OCI-LY7 (cell line): ENCODE data around the gene PNKP. TPM values are rescaled to one million over a fixed set of nuclear protein-coding genes. Genes with fewer than 3 reads are reported as not detected.

Source experiments
- BruUV-seq: library from RNA; stranded (reverse); fragments of 400-500 nt; replicated peaks from 2 replicates; lab custom pipeline; 2021; lab: Mats Ljungman, UMichigan
- CTCF ChIA-PET: fragments of 300-600 bp; sonication (Branson Sonifier 250); formaldehyde crosslinking; loops from one replicate; lab custom pipeline; 2022; ENCODE audit warnings: antibody characterized with exemption; ENCODE audit not compliant: unreplicated experiment; lab: Charles Lee
- POLR2A ChIA-PET: fragments of 300-600 bp; sonication (Branson Sonifier 250); formaldehyde crosslinking; loops from one replicate; lab custom pipeline; 2022; ENCODE audit warnings: antibody characterized with exemption; lab: Charles Lee
- DNase-seq: peaks from one replicate; pipeline ENCODE4 v3.0.0-alpha.2; 2015; ENCODE audit warnings: low spot score
- H2AFZ ChIP-seq: fragments of 200-600 bp; sonication (generic), shearing (Covaris generic); 2 replicates; pipeline ENCODE4 v1.6.1; 2014; ENCODE audit warnings: mild to moderate bottlenecking, antibody characterized with exemption, low read length, moderate library complexity
- H3K27ac ChIP-seq: fragments of 200-600 bp; sonication (generic); 2 replicates; pipeline ENCODE4 v1.5.1; 2014; ENCODE audit warnings: mixed run types, low read depth, mild to moderate bottlenecking, moderate library complexity, low read length, inconsistent platforms; ENCODE audit not compliant: poor library complexity, severe bottlenecking
- H3K36me3 ChIP-seq: fragments of 200-600 bp; sonication (generic); 2 replicates; pipeline ENCODE4 v1.6.1; 2014; ENCODE audit warnings: mild to moderate bottlenecking, antibody characterized with exemption, low read length, moderate library complexity, mixed read lengths; ENCODE audit not compliant: insufficient read depth
- H3K4me1 ChIP-seq: fragments of 200-600 bp; sonication (generic); 2 replicates; pipeline ENCODE4 v1.5.1; 2014; ENCODE audit warnings: mild to moderate bottlenecking, low read length; ENCODE audit not compliant: insufficient read depth, poor library complexity, severe bottlenecking
- H3K4me2 ChIP-seq: fragments of 200-600 bp; sonication (generic); 2 replicates; pipeline ENCODE4 v1.6.1; 2014; ENCODE audit warnings: mild to moderate bottlenecking, low read length
- H3K4me3 ChIP-seq: fragments of 200-600 bp; sonication (generic); 2 replicates; pipeline ENCODE4 v1.5.1; 2014; ENCODE audit warnings: mild to moderate bottlenecking, low read depth, low read length; ENCODE audit not compliant: poor library complexity, severe bottlenecking
- H3K79me2 ChIP-seq: fragments of 200-600 bp; sonication (generic); 2 replicates; pipeline ENCODE4 v1.6.1; 2016; ENCODE audit warnings: low read depth, mild to moderate bottlenecking, low read length, moderate library complexity, mixed read lengths; ENCODE audit not compliant: insufficient read depth
- H3K9me2 ChIP-seq: fragments of 200-600 bp; sonication (generic); 2 replicates; pipeline ENCODE4 v1.6.1; 2016; ENCODE audit warnings: mild to moderate bottlenecking, low read length, mixed read lengths; ENCODE audit not compliant: insufficient read depth
- H3K9me3 ChIP-seq: fragments of 200-600 bp; sonication (generic); 2 replicates; pipeline ENCODE4 v1.6.1; 2014; ENCODE audit warnings: mild to moderate bottlenecking, mixed run types, low read length, mixed read lengths
- H4K20me1 ChIP-seq: fragments of 200-600 bp; sonication (generic); 2 replicates; pipeline ENCODE4 v1.6.1; 2014; ENCODE audit warnings: mild to moderate bottlenecking, antibody characterized with exemption, low read length, moderate library complexity, mixed read lengths; ENCODE audit not compliant: insufficient read depth
- EZH2phosphoT487 ChIP-seq: fragments of 200-600 bp; sonication (generic); IDR thresholded peaks from 2 replicates; pipeline ENCODE4 v1.6.1; 2018; ENCODE audit warnings: low read depth, borderline replicate concordance, mild to moderate bottlenecking, mixed run types, antibody characterized with exemption, low read length, moderate library complexity, mixed read lengths
- intact Hi-C: fragments of 100-400 bp; cut with micrococcal nuclease; formaldehyde crosslinking; loops from one replicate; pipeline ENCODE4 v1.10.0; 2022; ENCODE audit not compliant: unreplicated experiment
- total RNA-seq, 2 experiments: library from RNA; depleted of rRNA in 1 of 2; stranded (reverse); fragments of >200 nt in 1 of 2; shearing (Covaris generic) in 1 of 2; gene quantifications; 2 replicates each; pipeline ENCODE4 v1.2.3, GENCODE V29; 2014 to 2022
- TF ChIP-seq, protein P1 (sequence below): fragments of 200-600 bp; sonication (generic); conservative IDR thresholded peaks from 2 replicates; pipeline ENCODE4 v1.5.1; 2014; ENCODE audit warnings: mild to moderate bottlenecking, antibody characterized with exemption, low read length, moderate library complexity, mixed read lengths

Gene PNKP
- total RNA-seq, 2 experiments from 2014 or later = 90.9 to 118 TPM

- Histone ChIP-seq H3K9me3 (no peaks in the 10 kb centered on the region), H4K20me1 (no peaks in the 10 kb centered on the region), H3K27ac (peak within 1 kb of the TSS; percentile 61), H3K79me2 (no peaks in the 10 kb centered on the region; the same call in 1 of the 2 replicates), H3K4me1 (peaks cover 49% of the 10 kb centered on the region), H3K4me3 (peak within 1 kb of the TSS; percentile 69), H3K36me3 (peaks cover under 1% of the 10 kb centered on the region; the same call in 1 of the 2 replicates), H3K4me2 (peak within 1 kb of the TSS; percentile 85), H2AFZ (peak within 1 kb of the TSS; percentile 76), H3K9me2 (no peaks in the 10 kb centered on the region)
- no TSS peak for BruUV-seq
- ChIA-PET POLR2A (interaction anchor here (0.6 to 1.5 kb wide), 4 partner anchors 10 to 41 kb away, joined by 3 read pairs; no protein-coding TSS in a partner anchor), CTCF (interaction anchor here (0.6 kb wide), 2 partner anchors 49 to 165 kb away, joined by 4 to 5 read pairs; no protein-coding TSS in a partner anchor)
- peak; percentile 99 for DNase-seq
- intact Hi-C loops = loop anchor here (2.0 kb wide), 2 partner anchors 54 to 64 kb away; partner anchors contain the start of genes AKT1S1, PNKP and TBC1D17
- TF ChIP-seq, protein P1, sequence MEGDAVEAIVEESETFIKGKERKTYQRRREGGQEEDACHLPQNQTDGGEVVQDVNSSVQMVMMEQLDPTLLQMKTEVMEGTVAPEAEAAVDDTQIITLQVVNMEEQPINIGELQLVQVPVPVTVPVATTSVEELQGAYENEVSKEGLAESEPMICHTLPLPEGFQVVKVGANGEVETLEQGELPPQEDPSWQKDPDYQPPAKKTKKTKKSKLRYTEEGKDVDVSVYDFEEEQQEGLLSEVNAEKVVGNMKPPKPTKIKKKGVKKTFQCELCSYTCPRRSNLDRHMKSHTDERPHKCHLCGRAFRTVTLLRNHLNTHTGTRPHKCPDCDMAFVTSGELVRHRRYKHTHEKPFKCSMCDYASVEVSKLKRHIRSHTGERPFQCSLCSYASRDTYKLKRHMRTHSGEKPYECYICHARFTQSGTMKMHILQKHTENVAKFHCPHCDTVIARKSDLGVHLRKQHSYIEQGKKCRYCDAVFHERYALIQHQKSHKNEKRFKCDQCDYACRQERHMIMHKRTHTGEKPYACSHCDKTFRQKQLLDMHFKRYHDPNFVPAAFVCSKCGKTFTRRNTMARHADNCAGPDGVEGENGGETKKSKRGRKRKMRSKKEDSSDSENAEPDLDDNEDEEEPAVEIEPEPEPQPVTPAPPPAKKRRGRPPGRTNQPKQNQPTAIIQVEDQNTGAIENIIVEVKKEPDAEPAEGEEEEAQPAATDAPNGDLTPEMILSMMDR = peak; percentile 71
- no peak for TF ChIP-seq EZH2phosphoT487
Measured at GRCh38 chr19:49812997-49813861, 54.1 kb downstream of the PNKP start, which contains the start of gene FUZ. Gene FUZ, minus strand, starts transcription at chr19:49813292. Its CDS starts 186 bp downstream, at chr19:49813106.

DNA sequence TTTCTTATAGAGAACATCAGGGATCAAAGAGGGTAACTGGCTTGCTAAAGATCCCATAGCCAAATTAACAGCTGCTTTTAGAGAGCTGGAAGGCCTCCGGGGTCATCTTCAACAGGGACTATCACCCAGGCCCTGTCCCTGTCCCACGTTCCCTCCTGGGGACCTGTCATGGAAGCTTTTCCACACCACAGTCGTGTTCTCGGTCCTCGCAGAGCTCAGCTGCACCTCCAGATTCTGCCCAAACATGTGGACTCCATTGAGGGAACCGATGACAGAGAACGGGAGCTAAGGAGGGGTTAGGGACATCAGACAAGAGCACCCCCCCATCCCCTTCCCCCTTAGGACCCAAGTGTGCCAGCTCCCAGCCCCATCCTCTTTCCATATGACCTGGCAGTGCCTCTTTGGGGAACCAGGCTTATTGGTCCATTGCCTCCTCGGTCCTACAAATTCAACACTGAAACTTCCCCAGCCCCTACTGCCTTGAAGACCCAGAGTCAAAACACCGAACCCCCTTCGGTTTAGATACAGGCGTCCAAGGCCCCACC, 54.9 kb downstream of the PNKP start:
- POLR2A ChIA-PET = interaction anchor here (0.5 to 1.5 kb wide), 3 partner anchors 14 to 38 kb away, joined by 3 read pairs; no protein-coding TSS in a partner anchor
- intact Hi-C loops = loop anchor here (2.0 kb wide), 2 partner anchors 54 to 64 kb away; partner anchors contain the start of genes AKT1S1, PNKP and TBC1D17
- TF ChIP-seq, protein P1 = no peak
- no peak for TF ChIP-seq EZH2phosphoT487

More for the DNA sequence above, 54.9 kb downstream of the PNKP start:
- peak overlapping the region; percentile 61 for H3K27ac ChIP-seq
- peaks cover 5% of the 10 kb centered on the region; the same call in 1 of the 2 replicates for H3K36me3 ChIP-seq
- no peaks in the 10 kb centered on the region for H3K9me3 ChIP-seq
- H4K20me1 ChIP-seq = no peaks in the 10 kb centered on the region
- no peaks in the 10 kb centered on the region for H3K79me2 ChIP-seq
- H3K4me2 ChIP-seq = peak overlapping the region; percentile 85
- peak; percentile 10 for DNase-seq
- BruUV-seq = TSS peak; percentile 91
- no peaks in the 10 kb centered on the region for H3K9me2 ChIP-seq
- CTCF ChIA-PET = interaction anchor here (0.6 kb wide), 1 partner anchor 50 kb away, joined by 5 read pairs; no protein-coding TSS in a partner anchor
- peak overlapping the region; percentile 69 for H3K4me3 ChIP-seq
- H2AFZ ChIP-seq = peak overlapping the region; percentile 76
- peaks cover 49% of the 10 kb centered on the region for H3K4me1 ChIP-seq
